ENCODE measurements around the gene WDFY3.
"Not testable (repeated sequence)": the region's sequence is repeated elsewhere in the genome, so short reads cannot be mapped to it uniquely, and the experiment has no call there.

WDFY3 gene

DNA sequence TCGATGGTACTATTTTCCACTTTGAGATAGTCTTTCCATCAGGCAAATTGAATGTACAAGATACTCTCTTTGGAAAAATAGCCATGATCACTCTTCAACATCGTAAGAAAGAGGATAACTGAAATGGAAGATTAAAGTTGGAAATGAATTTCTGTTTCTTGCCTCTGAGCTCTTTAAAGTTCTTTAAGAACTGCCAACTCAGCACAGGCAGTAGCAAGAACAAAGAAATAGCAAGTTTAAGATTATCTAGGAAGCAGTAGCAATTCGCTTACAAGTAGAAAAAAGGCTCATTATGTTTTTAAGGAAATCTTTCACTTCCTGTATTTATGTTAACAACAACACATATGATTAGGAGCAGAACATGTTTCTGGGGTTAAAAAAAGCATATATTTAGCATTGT, 255.9 kb downstream of the WDFY3 start:
- no peak for DNase-seq (ENCODE audit: low spot score)

DNA sequence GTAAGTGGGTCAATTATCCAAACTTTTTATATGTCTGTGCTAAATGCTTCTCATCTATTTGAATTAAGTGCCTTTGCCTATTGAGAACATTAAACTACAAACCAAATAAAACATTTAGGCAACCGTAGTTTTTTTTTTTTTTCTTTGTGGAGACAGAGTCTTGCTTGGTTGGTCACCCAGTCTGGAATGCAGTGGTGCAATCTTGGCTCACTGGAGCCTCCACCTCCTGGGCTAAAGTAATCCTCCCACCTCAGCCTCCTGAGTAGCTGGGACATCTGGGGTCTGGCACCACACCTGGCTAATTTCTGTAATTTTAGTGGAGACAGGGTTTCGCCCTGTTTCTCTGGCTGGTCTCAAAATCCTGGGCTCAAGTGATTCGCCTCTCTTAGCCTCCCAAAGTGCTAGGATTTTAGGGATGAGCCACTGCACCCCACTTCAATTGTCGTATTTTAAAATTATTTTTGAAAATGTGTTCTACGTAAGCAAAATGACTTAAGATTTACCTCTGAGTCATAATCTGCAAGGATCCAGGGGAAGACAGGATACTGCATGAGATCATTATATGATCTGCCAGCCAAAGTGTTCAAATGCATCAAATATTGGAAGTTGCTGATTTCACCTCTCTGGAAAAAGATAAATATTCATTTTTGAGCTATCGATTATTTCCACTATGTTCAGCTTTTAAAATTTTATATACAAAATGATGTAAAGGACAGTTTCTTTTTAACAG, 257.9 kb downstream of the WDFY3 start:
- no peak for DNase-seq (ENCODE audit: low spot score)

DNA sequence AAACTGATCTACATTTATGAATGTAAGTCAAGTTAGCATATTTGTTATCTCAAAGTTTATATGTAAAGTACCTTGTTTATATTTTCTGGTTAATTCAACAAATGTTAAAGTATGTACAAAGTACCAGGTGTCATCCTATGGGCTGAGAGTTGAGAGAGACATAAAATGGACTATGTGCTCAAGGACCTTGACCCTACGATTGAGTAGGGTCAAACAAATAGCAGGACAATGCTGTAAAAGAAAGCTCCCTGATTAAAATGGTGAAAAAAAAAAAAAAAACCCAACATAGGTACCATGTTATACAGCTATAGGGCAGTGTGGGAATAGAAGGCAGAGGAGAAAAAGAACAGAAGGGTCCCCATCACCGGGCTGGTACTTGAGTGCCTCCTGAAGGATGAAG, 260.2 kb downstream of the WDFY3 start:
- no peak for DNase-seq (ENCODE audit: low spot score)

DNA sequence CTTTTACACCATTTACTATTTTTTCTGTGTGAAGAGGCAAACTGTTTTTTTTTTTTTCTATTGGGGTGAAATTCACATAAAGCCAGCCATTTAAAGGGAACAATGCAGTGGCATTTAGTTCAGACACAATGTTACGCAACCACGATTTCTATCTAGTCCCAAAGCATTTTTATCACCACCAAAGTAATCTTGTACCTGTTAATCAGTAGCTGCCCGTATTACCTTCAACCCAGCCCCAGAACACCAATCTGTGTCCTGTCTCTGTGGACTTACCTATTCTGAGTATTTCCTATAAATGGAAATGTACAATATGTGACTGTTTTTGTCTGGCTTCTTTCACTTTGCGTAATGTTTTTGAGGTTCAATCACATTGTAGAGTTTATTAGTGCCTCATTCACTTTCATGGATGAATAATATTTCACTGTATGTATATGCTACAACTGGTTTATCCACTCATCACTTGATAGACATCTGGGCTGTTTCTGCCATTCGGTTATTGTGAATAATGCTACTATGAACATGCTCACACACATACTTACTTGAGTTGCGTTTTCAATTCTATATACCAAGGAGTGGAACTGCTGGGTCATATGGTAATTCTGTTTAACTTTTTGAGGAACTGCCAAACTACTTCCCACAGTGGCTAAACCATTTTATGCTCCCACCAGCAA, 267.4 kb downstream of the WDFY3 start:
- no peak for DNase-seq (ENCODE audit: low spot score)

DNA sequence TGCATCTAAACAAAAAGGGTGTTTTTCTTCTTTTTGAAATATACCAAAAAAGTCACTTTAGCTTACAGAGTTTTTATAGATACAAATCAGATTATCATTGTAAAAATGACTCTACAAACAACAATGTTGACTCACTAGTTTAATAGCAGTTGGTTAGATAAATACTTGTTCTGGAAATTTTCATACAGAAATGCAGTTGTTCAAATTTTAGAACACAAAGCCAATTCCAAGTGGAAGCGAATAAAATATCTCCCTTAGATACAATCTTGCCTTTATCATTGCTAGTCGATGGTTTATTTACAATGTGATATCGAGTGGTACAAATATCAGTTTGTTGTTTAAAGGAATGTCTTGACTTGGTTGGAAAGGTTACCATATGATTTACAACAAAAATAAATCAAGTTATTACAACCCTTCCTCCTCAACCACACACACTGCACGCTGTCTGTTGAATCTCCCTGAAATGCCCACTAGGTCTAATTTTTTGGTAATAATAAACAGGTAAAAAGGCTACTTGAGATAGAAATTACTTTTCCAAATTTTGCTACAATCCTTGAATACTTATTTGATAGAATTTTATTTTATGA, 268.8 kb downstream of the WDFY3 start:
- peak; percentile 6 for DNase-seq (ENCODE audit: low spot score)

DNA sequence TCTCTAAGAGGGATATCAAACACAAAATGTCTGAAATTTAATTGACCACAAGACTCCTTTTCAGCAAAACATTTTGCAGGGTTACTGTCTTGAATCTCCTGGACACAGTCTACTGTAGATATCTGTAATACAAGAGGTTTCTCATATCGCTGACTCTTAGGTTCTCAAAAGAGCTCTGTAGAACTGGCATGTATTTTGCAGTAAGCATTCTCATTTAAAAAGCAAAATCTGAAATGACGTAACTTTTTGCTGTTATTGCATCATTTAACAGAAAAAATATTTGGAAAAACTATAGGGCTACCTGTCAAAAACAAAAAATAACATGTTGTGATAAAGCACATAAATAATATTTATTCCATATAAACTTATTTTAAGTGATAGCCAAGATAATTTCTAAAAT, 269.3 kb downstream of the WDFY3 start:
- DNase-seq (ENCODE audit: low spot score) = no peak

DNA sequence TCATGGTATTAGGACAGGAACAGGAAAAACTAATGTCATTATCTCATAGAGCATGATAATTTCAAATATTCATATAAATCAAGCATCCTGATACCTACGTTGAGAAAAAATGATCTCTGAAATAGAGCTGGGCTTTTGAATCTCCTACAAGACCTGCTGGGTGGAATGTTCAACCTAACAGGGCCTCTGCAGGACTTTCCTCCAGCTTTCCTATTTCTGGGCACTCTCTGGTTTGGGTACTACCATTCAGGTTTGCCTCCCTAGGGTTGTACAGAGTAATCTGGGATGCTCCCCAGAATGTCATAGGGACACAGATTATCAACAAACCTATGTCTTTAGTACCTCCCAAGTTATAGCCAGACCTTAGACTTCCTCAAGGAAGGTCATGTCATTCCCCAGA, 274.7 kb downstream of the WDFY3 start:
- no peak for DNase-seq (ENCODE audit: low spot score)

DNA sequence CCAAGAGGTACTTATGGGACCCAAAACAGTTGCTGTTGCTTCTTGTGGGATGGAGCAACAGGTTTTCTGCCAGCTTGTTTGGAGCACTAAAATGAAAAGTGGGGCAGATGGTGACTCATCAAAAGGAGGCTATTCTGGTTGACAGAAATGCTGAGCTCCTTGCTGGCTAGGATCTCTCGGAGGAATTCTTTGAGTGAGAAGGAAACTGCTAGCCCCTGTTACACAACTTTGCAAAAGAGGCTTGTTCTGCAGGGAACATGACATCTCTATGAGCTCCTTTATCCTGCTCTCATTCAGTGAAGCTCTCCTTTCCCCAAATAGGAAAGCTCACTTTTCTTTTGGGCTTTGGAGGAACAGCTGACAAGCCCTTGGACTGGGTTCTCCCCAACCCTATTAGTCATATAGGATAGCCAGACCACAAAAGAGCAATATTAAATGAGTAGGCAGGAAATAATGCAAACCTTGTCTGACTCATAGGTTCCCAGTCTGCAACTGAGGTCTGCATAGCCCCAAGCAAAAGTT, 275.3 kb downstream of the WDFY3 start:
- peak; percentile 81 for DNase-seq (ENCODE audit: low spot score)

DNA sequence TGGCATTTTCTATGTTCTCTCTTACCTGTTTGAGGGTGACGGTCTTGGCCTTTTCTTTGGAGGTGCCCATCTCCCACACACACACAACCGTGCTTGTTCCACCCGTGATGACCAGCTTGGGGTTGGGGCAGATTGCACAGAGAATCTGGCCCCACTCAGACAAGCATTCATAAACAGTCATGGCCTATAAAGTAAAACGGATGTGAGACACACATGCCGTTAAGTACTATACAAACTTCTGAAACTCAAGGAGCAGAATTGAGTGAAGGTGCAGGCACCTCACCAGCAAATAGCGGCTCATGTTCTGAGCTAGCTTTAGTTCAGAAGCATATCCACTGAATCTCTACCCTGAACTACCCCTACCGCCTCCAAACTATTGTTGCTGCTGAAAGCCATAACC, 276.0 kb downstream of the WDFY3 start:
- DNase-seq (ENCODE audit: low spot score) = no peak

DNA sequence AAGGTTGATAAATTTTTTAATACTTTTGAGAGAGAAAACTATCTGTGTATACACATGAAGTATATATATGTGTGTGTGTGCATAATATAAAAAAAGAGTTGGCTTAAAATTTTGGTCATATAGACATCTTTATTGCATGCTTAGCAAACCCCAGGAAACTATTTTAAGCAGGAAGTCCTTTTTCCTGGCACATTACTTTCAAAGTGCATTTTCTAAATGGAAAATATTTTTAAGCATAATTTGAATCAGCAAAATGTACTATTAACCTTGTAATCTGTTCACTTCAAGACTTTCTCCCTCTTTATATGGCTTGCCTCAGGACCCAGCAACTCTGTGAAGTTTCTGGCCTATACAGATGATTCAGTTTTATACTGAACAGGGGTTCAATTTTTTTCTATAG, 277.3 kb downstream of the WDFY3 start:
- no peak for DNase-seq (ENCODE audit: low spot score)

DNA sequence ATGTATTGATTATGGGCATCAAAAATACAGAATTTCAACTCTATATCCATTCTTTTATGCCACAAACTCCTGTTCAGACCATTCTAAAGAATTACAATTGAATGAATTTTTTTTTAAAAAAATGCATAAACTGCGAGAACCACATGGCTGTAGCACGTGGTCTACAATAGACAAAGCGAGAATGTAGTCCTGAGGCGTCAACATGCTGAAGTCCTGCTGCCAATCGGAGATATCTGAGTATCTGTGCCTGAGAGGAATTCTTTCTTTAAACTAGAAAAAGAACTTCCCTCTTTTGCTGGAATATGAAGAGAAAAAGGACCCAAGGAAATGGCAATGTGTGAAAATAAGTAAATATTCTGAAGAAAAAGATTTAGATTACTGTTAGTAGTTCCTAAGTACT, 277.9 kb downstream of the WDFY3 start:
- DNase-seq (ENCODE audit: low spot score) = no peak

DNA sequence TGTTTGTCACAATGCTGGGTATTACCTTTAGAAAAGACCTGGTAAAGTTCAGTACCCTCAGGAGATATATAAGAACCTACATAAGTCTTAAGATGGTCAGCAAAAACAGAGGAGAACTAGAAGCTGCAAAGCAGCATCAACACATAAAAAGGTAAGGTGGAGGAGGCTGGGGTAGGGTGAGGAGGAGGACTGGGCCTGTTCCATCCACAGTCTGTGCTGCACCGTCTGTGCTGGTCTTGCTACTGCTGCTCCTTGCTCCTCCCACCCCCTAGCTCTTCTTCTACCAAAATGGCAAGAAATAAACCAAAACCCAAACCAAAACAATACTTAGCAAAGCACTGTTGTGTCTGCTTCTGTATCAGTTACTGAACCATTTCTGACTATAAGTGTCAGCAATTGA, 281.4 kb downstream of the WDFY3 start:
- no peak for DNase-seq (ENCODE audit: low spot score)

DNA sequence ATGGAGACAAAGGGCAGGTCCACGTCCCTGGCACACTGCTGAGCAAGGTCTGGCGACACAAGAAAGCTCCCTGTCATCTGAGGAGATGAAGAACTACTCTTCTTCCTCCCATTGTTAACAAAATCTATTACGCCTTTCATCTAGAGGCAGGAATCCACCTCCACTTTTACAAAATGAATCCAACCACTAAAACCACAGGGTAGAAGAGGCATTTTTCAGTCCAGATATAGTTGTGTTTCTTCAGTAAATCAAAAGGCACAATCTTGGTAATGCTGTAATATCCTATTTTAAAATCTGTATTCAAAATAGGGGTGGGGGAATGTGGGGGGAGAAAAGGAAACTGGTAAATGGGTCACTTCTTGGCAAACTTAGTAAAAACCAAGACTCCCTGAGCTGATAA, 282.1 kb downstream of the WDFY3 start:
- no peak for DNase-seq (ENCODE audit: low spot score)

DNA sequence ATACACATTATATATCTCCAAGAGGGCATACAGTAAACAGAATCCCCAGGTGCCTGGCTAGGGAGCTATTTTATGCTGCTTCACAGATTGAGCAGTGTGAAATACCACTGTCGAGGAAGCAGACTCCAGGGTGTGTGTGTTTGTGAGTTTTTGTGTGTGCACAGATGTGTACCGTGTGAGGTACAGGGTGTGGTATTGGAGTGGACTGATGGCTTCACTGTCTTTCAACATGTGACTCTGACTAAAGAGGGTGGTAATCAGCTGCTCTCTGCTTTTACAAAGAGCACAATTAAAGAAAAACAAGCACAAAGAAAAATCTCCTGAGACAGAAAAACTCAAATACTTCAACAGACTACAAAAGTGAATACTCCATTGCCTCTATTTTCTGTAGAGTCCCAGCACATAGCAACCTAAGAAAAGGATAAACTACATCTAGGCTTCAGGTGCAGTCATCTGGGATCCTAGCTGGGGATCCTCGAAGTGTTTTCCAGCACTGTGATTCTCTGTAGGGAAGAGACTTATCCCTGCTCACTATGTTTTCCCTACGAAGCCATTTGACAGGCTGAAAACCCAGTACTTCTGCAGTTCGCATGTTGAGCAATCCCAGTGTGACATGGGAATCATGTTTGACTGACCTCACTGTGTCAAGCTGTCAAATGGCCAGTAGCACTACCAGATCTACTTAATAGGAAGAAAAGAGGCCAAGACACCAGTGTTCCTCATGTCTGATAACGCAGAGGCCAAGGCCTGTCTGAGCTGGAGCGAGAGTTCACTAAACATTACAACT, 283.2 kb downstream of the WDFY3 start:
- DNase-seq (ENCODE audit: low spot score) = no peak

DNA sequence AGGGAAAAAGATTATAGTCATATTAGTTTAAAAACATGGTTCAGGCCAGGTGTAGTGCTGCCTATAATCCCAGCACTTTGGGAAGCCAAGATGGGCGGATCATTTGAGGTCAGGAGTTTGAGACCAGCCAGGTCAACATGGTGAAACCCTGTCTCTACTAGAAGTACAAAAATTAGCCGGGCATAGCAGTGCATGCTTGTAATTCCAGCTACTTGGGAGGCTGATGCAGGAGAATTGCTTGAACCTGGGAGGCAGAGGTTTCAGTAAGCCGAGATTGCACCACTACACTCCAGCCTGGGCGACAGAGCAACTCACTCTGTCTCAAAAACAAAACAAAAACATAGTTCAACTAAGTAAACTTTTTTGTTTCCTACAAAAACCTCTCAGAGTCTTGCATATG, 283.8 kb downstream of the WDFY3 start:
- DNase-seq (ENCODE audit: low spot score) = not testable (repeated sequence)

DNA sequence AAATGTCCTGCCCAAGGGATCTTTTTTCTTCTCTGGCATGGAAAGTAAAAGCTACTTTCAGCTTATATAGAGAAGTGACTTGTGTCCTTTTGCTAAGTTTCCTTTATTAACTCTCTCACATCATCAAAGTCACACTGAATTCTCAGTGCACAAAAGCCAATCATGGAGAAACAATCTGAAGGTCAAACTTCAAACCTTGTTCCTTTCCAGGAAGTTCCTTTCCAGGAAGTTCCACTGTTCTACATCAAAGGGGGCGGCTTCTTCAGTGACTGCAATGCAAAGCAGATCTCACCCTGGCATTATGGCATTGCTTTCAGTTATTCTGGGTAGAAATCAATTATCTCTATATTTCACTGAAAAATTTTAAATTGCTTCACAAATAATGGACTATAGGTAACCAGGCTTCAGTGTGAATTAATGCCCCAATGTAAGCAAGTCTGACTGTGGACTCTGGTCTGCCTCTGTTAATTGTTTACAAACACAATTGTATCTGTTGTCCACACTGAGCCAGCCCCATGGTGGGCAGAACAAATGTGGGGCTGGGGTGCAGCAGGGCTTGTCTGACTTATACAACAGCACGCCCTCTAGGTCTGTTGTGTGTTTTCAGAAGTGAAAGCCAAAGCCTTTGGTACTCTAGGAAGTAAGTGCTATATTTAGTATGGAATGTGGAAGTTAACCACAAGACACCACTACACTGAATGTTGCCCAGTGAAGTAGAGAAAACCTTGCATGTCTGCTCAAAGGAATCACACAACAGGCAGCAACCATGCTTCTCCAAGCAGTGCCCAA, 284.8 kb downstream of the WDFY3 start:
- peak; percentile 63 for DNase-seq (ENCODE audit: low spot score)

DNA sequence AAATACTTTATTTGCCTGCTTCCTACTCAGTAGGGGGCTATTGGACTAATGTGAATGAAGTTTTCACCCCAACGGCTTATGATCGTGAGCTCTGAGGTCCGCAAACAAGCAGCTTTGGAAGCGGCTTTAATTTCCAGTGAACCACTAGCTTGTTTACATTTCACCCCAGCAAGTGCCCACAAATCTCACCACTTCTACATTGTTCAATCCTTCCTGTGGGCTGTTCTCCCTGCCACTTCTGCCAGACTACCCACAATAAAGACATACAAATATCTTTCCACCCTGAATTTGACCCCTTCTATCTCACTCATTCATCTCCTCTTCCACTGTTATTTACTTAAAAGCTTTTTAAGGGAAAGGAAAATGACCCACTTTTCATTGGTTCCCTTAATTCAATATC, 285.5 kb downstream of the WDFY3 start:
- DNase-seq (ENCODE audit: low spot score) = no peak

DNA sequence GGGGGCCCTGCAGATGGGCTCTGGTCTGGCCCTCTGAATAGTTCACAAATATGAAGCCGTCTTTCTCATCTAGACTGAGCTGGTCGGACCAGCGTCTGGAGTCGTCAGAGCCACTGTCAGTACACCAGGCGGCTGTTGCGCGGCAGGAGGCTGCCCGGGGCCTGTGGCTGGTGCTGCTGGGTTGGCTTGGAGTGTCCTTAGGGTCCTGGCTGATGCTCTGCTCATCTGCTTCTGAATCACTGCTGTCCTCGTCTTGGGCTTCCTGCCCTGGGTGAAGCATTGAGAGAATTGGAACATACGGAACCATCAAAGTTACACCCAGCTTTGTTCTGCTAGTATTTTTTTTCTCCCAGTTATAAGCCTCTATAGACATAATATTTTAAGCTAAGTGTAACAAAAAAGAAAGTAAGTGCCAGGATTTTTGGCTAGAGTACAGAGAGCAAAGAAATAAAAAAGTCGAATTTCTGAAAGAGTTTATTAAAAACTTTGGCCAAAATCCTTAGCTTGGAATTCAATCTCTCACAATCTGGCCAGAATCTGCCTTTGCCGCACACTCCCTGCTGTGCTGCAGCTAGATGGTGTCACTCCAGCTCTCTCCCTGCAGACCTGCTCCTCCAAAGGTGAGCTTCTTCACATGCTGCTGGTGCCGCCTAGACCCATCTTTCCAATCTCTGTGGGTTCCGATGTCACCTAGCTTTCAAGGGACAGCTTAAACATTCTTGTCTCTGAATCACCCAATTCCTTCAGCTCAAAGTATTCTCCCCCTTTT, 287.3 kb downstream of the WDFY3 start:
- DNase-seq (ENCODE audit: low spot score) = no peak

DNA sequence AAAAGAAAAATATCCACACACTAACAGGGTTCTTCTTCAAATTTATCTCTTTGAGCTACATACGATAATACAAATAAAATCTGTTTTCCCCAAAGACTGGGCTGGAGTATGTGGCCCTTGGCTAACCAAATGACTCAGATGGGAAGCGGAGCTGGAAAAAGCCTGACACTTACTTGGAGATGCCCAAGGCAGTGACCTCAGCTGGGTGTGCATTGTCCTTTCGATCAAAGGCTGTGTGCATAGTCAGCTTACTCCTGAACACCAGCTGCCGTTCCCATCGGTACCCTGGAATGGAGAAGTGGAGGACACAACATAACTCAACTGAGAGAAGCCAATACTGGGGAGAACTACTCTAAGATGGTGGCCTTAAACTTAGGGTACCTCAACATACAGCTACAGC, 288.5 kb downstream of the WDFY3 start:
- no peak for DNase-seq (ENCODE audit: low spot score)

DNA sequence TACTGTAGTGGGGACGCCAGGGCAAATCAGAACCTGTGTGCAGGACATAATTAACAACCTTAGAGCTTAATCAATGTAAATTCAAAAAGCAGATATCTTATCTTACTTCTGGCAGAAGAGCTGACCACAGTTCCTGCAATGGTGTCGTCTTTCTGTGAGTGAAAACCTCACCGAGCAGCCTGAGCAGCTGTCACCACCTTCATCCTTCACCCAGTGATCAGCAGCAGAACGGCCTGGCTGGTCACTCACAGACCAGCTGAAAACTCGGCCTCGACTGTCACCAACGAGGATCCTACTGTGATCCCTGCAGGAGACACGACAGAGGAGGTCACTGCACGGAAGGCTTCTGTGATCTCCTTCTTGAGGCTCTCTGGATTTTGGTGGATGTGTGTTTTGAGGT, 289.4 kb downstream of the WDFY3 start:
- no peak for DNase-seq (ENCODE audit: low spot score)
